ENCODE measurements around the gene DCC.

Gene DCC

GRCh38 chr18:52937840-52938239 lies 597.8 kb downstream of the DCC start:
- Histone ChIP-seq H3K9ac (no peak overlapping the region), H2AFZ (ENCODE audit: low read depth) (no peak overlapping the region), H3K27me3 (ENCODE audit: insufficient read depth, low read depth) (no peaks in the 10 kb centered on the region), H4K20me1 (ENCODE audit: insufficient read depth) (no peaks in the 10 kb centered on the region), H3K36me3 (ENCODE audit: insufficient read depth) (no peaks in the 10 kb centered on the region), H3K27ac (no peak overlapping the region), H3K4me1 (ENCODE audit: low read depth, poor library complexity, severe bottlenecking) (no peaks in the 10 kb centered on the region), H3K4me3 (IDR thresholded peaks at IDR 0.05; ENCODE audit: insufficient read depth, low read depth, low read length) (no peak overlapping the region), H3K4me2 (no peak overlapping the region), H3K79me2 (ENCODE audit: insufficient read depth, low read depth) (no peaks in the 10 kb centered on the region)
- no peak for TF ChIP-seq CTCF (conservative IDR thresholded peaks at IDR 0.05; ENCODE audit: low read depth, low read length)

DNA sequence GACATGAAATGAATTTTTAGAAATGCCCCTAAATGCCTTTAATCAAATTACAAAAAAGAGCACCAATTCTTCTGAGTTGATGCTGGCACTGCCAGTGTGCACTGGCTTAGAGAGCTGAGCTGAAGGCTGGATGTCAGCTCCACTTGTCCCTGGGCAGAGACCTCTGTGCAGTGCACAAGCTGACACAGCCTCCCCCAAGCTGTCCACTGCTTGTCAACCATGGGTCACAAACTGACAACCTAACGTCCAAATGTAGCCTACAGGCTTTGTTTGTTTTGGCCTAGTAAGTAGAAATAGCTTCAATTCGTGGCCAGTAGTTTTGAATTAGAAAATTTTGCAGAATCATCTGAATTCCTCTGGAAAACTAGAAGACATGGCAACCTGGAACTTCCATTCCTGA lies 605.6 kb downstream of the DCC start:
- H3K27me3 ChIP-seq (ENCODE audit: insufficient read depth, low read depth): no peaks in the 10 kb centered on the region
- no peak overlapping the region for H3K4me2 ChIP-seq
- no peaks in the 10 kb centered on the region for H3K79me2 ChIP-seq (ENCODE audit: insufficient read depth, low read depth)
- H3K9ac ChIP-seq: no peak overlapping the region
- no peak overlapping the region for H3K27ac ChIP-seq
- H3K36me3 ChIP-seq (ENCODE audit: insufficient read depth): no peaks in the 10 kb centered on the region
- no peak overlapping the region for H3K4me3 ChIP-seq (IDR thresholded peaks at IDR 0.05; ENCODE audit: insufficient read depth, low read depth, low read length)
- H3K4me1 ChIP-seq (ENCODE audit: low read depth, poor library complexity, severe bottlenecking): no peaks in the 10 kb centered on the region
- H4K20me1 ChIP-seq (ENCODE audit: insufficient read depth): no peaks in the 10 kb centered on the region
- TF ChIP-seq CTCF (conservative IDR thresholded peaks at IDR 0.05; ENCODE audit: low read depth, low read length): no peak
- H2AFZ ChIP-seq (ENCODE audit: low read depth): no peak overlapping the region

GRCh38 chr18:52948868-52949444 lies 609.0 kb downstream of the DCC start:
- Histone ChIP-seq H3K27ac (no peak overlapping the region), H4K20me1 (ENCODE audit: insufficient read depth) (no peaks in the 10 kb centered on the region), H3K36me3 (ENCODE audit: insufficient read depth) (no peaks in the 10 kb centered on the region), H3K4me3 (IDR thresholded peaks at IDR 0.05; ENCODE audit: insufficient read depth, low read depth, low read length) (no peak overlapping the region), H3K9ac (no peak overlapping the region), H2AFZ (ENCODE audit: low read depth) (no peak overlapping the region), H3K4me1 (ENCODE audit: low read depth, poor library complexity, severe bottlenecking) (no peaks in the 10 kb centered on the region), H3K4me2 (no peak overlapping the region), H3K79me2 (ENCODE audit: insufficient read depth, low read depth) (no peaks in the 10 kb centered on the region), H3K27me3 (ENCODE audit: insufficient read depth, low read depth) (no peaks in the 10 kb centered on the region)
- no peak for TF ChIP-seq CTCF (conservative IDR thresholded peaks at IDR 0.05; ENCODE audit: low read depth, low read length)

GRCh38 chr18:52950155-52950554 lies 610.2 kb downstream of the DCC start:
- H3K4me1 ChIP-seq (ENCODE audit: low read depth, poor library complexity, severe bottlenecking): no peaks in the 10 kb centered on the region
- no peak overlapping the region for H3K4me2 ChIP-seq

More at GRCh38 chr18:52950155-52950554, 610.2 kb downstream of the DCC start:
- no peak overlapping the region for H3K4me3 ChIP-seq (IDR thresholded peaks at IDR 0.05; ENCODE audit: insufficient read depth, low read depth, low read length)
- no peak overlapping the region for H2AFZ ChIP-seq (ENCODE audit: low read depth)
- no peak overlapping the region for H3K27ac ChIP-seq
- TF ChIP-seq CTCF (conservative IDR thresholded peaks at IDR 0.05; ENCODE audit: low read depth, low read length): no peak
- H3K27me3 ChIP-seq (ENCODE audit: insufficient read depth, low read depth): no peaks in the 10 kb centered on the region
- no peaks in the 10 kb centered on the region for H4K20me1 ChIP-seq (ENCODE audit: insufficient read depth)
- H3K9ac ChIP-seq: no peak overlapping the region
- no peaks in the 10 kb centered on the region for H3K36me3 ChIP-seq (ENCODE audit: insufficient read depth)
- H3K79me2 ChIP-seq (ENCODE audit: insufficient read depth, low read depth): no peaks in the 10 kb centered on the region

Data from KMS-11 (cell line).